Measurements from ENCODE around the gene FOXE1.

Gene FOXE1

GRCh38 chr9:97895695-97896332 lies 42.8 kb downstream of the FOXE1 start:
- Histone ChIP-seq H3K27me3 (ENCODE audit: insufficient read depth, low read length) (no peaks in the 10 kb centered on the region), H3K9me3 (ENCODE audit: insufficient read depth, low read depth, low read length) (no peaks in the 10 kb centered on the region), H3K4me3 (ENCODE audit: low read length) (no peak overlapping the region), H3K27ac (ENCODE audit: low read depth, low read length) (no peak overlapping the region), H3K4me1 (ENCODE audit: insufficient read depth, low read length) (no peaks in the 10 kb centered on the region), H3K36me3 (ENCODE audit: insufficient read depth, low read length) (no peaks in the 10 kb centered on the region), H3K9ac (ENCODE audit: low read depth, low read length) (no peak overlapping the region)
- 70% methylated on average over 6 of the region's 6 CpGs for WGBS

GRCh38 chr9:97900103-97900737 lies 47.2 kb downstream of the FOXE1 start:
- Histone ChIP-seq H3K27me3 (ENCODE audit: insufficient read depth, low read length) (no peaks in the 10 kb centered on the region), H3K27ac (ENCODE audit: low read depth, low read length) (no peak overlapping the region), H3K9ac (ENCODE audit: low read depth, low read length) (no peak overlapping the region), H3K36me3 (ENCODE audit: insufficient read depth, low read length) (no peaks in the 10 kb centered on the region), H3K9me3 (ENCODE audit: insufficient read depth, low read depth, low read length) (no peaks in the 10 kb centered on the region), H3K4me1 (ENCODE audit: insufficient read depth, low read length) (no peaks in the 10 kb centered on the region), H3K4me3 (ENCODE audit: low read length) (no peak overlapping the region)
- 90% methylated on average over 9 of the region's 9 CpGs for WGBS

GRCh38 chr9:97900738-97901565 lies 47.9 kb downstream of the FOXE1 start:
- H3K27ac ChIP-seq (ENCODE audit: low read depth, low read length), result no peak overlapping the region
- H3K4me3 ChIP-seq (ENCODE audit: low read length), result no peak overlapping the region
- no peaks in the 10 kb centered on the region for H3K9me3 ChIP-seq (ENCODE audit: insufficient read depth, low read depth, low read length)
- H3K36me3 ChIP-seq (ENCODE audit: insufficient read depth, low read length), result no peaks in the 10 kb centered on the region
- 71% methylated on average over 5 of the region's 5 CpGs for WGBS
- no peaks in the 10 kb centered on the region for H3K27me3 ChIP-seq (ENCODE audit: insufficient read depth, low read length)
- H3K9ac ChIP-seq (ENCODE audit: low read depth, low read length), result no peak overlapping the region
- H3K4me1 ChIP-seq (ENCODE audit: insufficient read depth, low read length), result no peaks in the 10 kb centered on the region

- H3K4me3 ChIP-seq (ENCODE audit: low read length), result no peak overlapping the region
- no CpG with 5 or more reads among the region's 1 CpG for WGBS
- no peaks in the 10 kb centered on the region for H3K27me3 ChIP-seq (ENCODE audit: insufficient read depth, low read length)
- no peaks in the 10 kb centered on the region for H3K4me1 ChIP-seq (ENCODE audit: insufficient read depth, low read length)
- H3K27ac ChIP-seq (ENCODE audit: low read depth, low read length), result no peak overlapping the region
- no peak overlapping the region for H3K9ac ChIP-seq (ENCODE audit: low read depth, low read length)
- H3K36me3 ChIP-seq (ENCODE audit: insufficient read depth, low read length), result no peaks in the 10 kb centered on the region
- no peaks in the 10 kb centered on the region for H3K9me3 ChIP-seq (ENCODE audit: insufficient read depth, low read depth, low read length)
Observed at GRCh38 chr9:97903177-97903576, 50.2 kb downstream of the FOXE1 start.

- no peak overlapping the region for H3K4me3 ChIP-seq (ENCODE audit: low read length)
- H3K4me1 ChIP-seq (ENCODE audit: insufficient read depth, low read length), result no peaks in the 10 kb centered on the region
- H3K9ac ChIP-seq (ENCODE audit: low read depth, low read length), result no peak overlapping the region
- no peaks in the 10 kb centered on the region for H3K27me3 ChIP-seq (ENCODE audit: insufficient read depth, low read length)
- H3K36me3 ChIP-seq (ENCODE audit: insufficient read depth, low read length), result peaks cover 4% of the 10 kb centered on the region; the same call in 1 of the 2 replicates
- H3K27ac ChIP-seq (ENCODE audit: low read depth, low read length), result no peak overlapping the region
- H3K9me3 ChIP-seq (ENCODE audit: insufficient read depth, low read depth, low read length), result no peaks in the 10 kb centered on the region
- 97% methylated on average over 9 of the region's 9 CpGs for WGBS
Observed at GRCh38 chr9:97904725-97905124, 51.7 kb downstream of the FOXE1 start.

GRCh38 chr9:97905228-97905627 lies 52.2 kb downstream of the FOXE1 start:
- H3K9ac ChIP-seq (ENCODE audit: low read depth, low read length), result no peak overlapping the region
- no peaks in the 10 kb centered on the region for H3K27me3 ChIP-seq (ENCODE audit: insufficient read depth, low read length)
- no peak overlapping the region for H3K27ac ChIP-seq (ENCODE audit: low read depth, low read length)
- H3K9me3 ChIP-seq (ENCODE audit: insufficient read depth, low read depth, low read length), result no peaks in the 10 kb centered on the region
- no peaks in the 10 kb centered on the region for H3K4me1 ChIP-seq (ENCODE audit: insufficient read depth, low read length)
- no peak overlapping the region for H3K4me3 ChIP-seq (ENCODE audit: low read length)
- WGBS, result 93% methylated on average over 2 of the region's 2 CpGs
- peaks cover 9% of the 10 kb centered on the region; the same call in 1 of the 2 replicates for H3K36me3 ChIP-seq (ENCODE audit: insufficient read depth, low read length)
